HepG2 (cell line): ENCODE measurements around the gene FAM83C. TPM values are rescaled to one million over a fixed set of nuclear protein-coding genes. Genes with fewer than 3 reads are reported as not detected.

ENCODE experiments used
- AKAP8 ChIP-seq: sonication (generic); formaldehyde crosslinking; IDR thresholded peaks from 2 replicates; pipeline ENCODE4 v1.5.1; 2020; ENCODE audit warnings: mild to moderate bottlenecking, missing genetic modification reagents
- ATF1 ChIP-seq: IDR thresholded peaks from 2 replicates; pipeline ENCODE4 v1.6.1; 2016; ENCODE audit warnings: mild to moderate bottlenecking, control low read depth
- ATRX ChIP-seq: sonication (generic); formaldehyde crosslinking; IDR thresholded peaks from 2 replicates; pipeline ENCODE4 v1.4.0; 2020; ENCODE audit warnings: missing genetic modification reagents, borderline replicate concordance
- ESRRA ChIP-seq: sonication (generic); formaldehyde crosslinking; IDR thresholded peaks from 2 replicates; pipeline ENCODE4 v1.5.1; 2020; ENCODE audit warnings: mild to moderate bottlenecking, low read depth, missing genetic modification reagents
- FOXA3 ChIP-seq: IDR thresholded peaks from 2 replicates; pipeline ENCODE4 v1.6.1; 2016; ENCODE audit warnings: missing genetic modification reagents, missing compliant biosample characterization
- FOXC1 ChIP-seq: sonication (generic); formaldehyde crosslinking; IDR thresholded peaks from 2 replicates; pipeline ENCODE4 v1.8.0; 2022; ENCODE audit warnings: mild to moderate bottlenecking, missing genetic modification reagents, borderline replicate concordance
- GTF2F1 ChIP-seq: fragments of 150-350 bp; IDR thresholded peaks from 2 replicates; pipeline ENCODE4 v1.6.1; 2014; ENCODE audit warnings: low read length
- HDAC2 ChIP-seq: sonication (generic); formaldehyde crosslinking; IDR thresholded peaks from 2 replicates; pipeline ENCODE4 v1.4.0; 2020; ENCODE audit warnings: missing genetic modification reagents
- KAT8 ChIP-seq: IDR thresholded peaks from 2 replicates; pipeline ENCODE4 v1.6.1; 2016; ENCODE audit warnings: missing genetic modification reagents, missing compliant biosample characterization
- KLF11 ChIP-seq: IDR thresholded peaks from 2 replicates; pipeline ENCODE4 v1.6.1; 2016; ENCODE audit warnings: missing compliant biosample characterization
- NFKBIZ ChIP-seq: IDR thresholded peaks from 2 replicates; pipeline ENCODE4 v1.6.1; 2018; ENCODE audit warnings: missing genetic modification reagents, missing compliant biosample characterization
- NRL ChIP-seq: sonication (generic); formaldehyde crosslinking; IDR thresholded peaks from 2 replicates; pipeline ENCODE4 v1.5.0; 2020; ENCODE audit warnings: missing genetic modification reagents, mild to moderate bottlenecking, moderate library complexity, borderline replicate concordance
- RNF2 ChIP-seq: fragments of 450-650 bp; conservative IDR thresholded peaks from 2 replicates; pipeline ENCODE4 v1.6.1; 2016; ENCODE audit warnings: low read depth
- SAP130 ChIP-seq: IDR thresholded peaks from 2 replicates; pipeline ENCODE4 v1.6.1; 2016; ENCODE audit warnings: low read depth
- SIN3B ChIP-seq: fragments of 150-350 bp; IDR thresholded peaks from 2 replicates; pipeline ENCODE4 v1.6.1; 2014; ENCODE audit warnings: low read length
- SP4 ChIP-seq: sonication (generic); formaldehyde crosslinking; IDR thresholded peaks from 2 replicates; pipeline ENCODE4 v1.8.1; 2023; ENCODE audit warnings: mild to moderate bottlenecking, missing genetic modification reagents
- TSC22D2 ChIP-seq: sonication (generic); formaldehyde crosslinking; IDR thresholded peaks from 2 replicates; pipeline ENCODE4 v1.5.1; 2020; ENCODE audit warnings: missing genetic modification reagents, mild to moderate bottlenecking, borderline replicate concordance
- XRCC5 ChIP-seq: fragments of 200-400 bp; formaldehyde crosslinking; optimal IDR thresholded peaks from 2 replicates; pipeline ENCODE3; 2017; ENCODE audit warnings: mild to moderate bottlenecking, low read length
- YEATS2 ChIP-seq: sonication (generic); formaldehyde crosslinking; IDR thresholded peaks from 2 replicates; pipeline ENCODE4 v1.4.0; 2020; ENCODE audit warnings: missing genetic modification reagents, borderline replicate concordance
- ZNF224 ChIP-seq: sonication (generic); formaldehyde crosslinking; IDR thresholded peaks from 2 replicates; pipeline ENCODE4 v1.5.0; 2020; ENCODE audit warnings: mild to moderate bottlenecking, missing genetic modification reagents
- ZNF350 ChIP-seq: sonication (generic); formaldehyde crosslinking; IDR thresholded peaks from 2 replicates; pipeline ENCODE4 v1.4.0; 2020; ENCODE audit warnings: mild to moderate bottlenecking, low read depth, missing genetic modification reagents, borderline replicate concordance
- ZNF441 ChIP-seq: sonication (generic); formaldehyde crosslinking; IDR thresholded peaks from 2 replicates; pipeline ENCODE4 v1.7.0; 2021; ENCODE audit warnings: missing genetic modification reagents, borderline replicate concordance
- ZNF549 ChIP-seq: sonication (generic); formaldehyde crosslinking; IDR thresholded peaks from 2 replicates; pipeline ENCODE4 v1.5.0; 2020; ENCODE audit warnings: missing genetic modification reagents
- ZNF563 ChIP-seq: sonication (generic); formaldehyde crosslinking; IDR thresholded peaks from 2 replicates; pipeline ENCODE4 v1.8.0; 2022; ENCODE audit warnings: mild to moderate bottlenecking, moderate library complexity, missing genetic modification reagents
- ZNF605 ChIP-seq: sonication (generic); formaldehyde crosslinking; IDR thresholded peaks from 2 replicates; pipeline ENCODE4 v1.8.0; 2022; ENCODE audit warnings: mild to moderate bottlenecking, missing genetic modification reagents
- polyA plus RNA-seq, 8 experiments: library from polyadenylated mRNA; depleted of rRNA in 3 of 8; stranded (reverse) in 7 of 8; unstranded in 1 of 8; fragments of >200 nt; fragmentation: Illumina TruSeq in 4 of 8; extraction: Trizol in 4 of 8; gene quantifications; 2 replicates each; pipeline versions ENCODE4 v1.2.1 to v1.2.3, GENCODE V29; 2011 to 2016; ENCODE audit warnings: low read depth in 4 of 8, missing spikeins in 1 of 8, mixed read lengths in 1 of 8; ENCODE audit not compliant: insufficient read depth in 1 of 8
- total RNA-seq, 5 experiments: library from RNA; depleted of rRNA; stranded (reverse); fragments of >200 nt; fragmentation: Illumina TruSeq; extraction: Trizol; gene quantifications; 2 replicates each; pipeline ENCODE4 v1.2.3, GENCODE V29; 2016; ENCODE audit warnings: low read depth in 1 of 5
- TF ChIP-seq, protein P1 (sequence below): sonication (generic); formaldehyde crosslinking; IDR thresholded peaks from 2 replicates; pipeline ENCODE4 v1.5.0; 2020; ENCODE audit warnings: missing genetic modification reagents
- TF ChIP-seq, protein P2 (sequence below): sonication (generic); formaldehyde crosslinking; IDR thresholded peaks from 2 replicates; pipeline ENCODE4 v1.4.0; 2020; ENCODE audit warnings: missing genetic modification reagents, mild to moderate bottlenecking, borderline replicate concordance
- TF ChIP-seq, protein P3 (sequence below): sonication (generic); formaldehyde crosslinking; IDR thresholded peaks from 2 replicates; pipeline ENCODE4 v1.4.0; 2020; ENCODE audit warnings: mild to moderate bottlenecking, missing genetic modification reagents

FAM83C gene
- total and polyA plus RNA-seq, 2 of the 13 experiments (the other 11 are each of a cell fraction or from before 2014, with no cell fraction given), result 0.04 TPM; not detected in 1

GRCh38 chr20:35303735-35304491, 11.7 kb upstream of the FAM83C start (continued):
- no peak for TF ChIP-seq ZNF549 (CRISPR knock-in tag)
- TF ChIP-seq KAT8 (CRISPR knock-in tag), result peak; percentile 61; the same call in 1 of the 2 replicates
- TF ChIP-seq FOXA3, result peak; percentile 54
- TF ChIP-seq XRCC5, result peak; percentile 97
- TF ChIP-seq SP4 (CRISPR knock-in tag), result peak; percentile 39; the same call in 1 of the 2 replicates
- 0 out of 2 replicates have a peak, but pooled peaks have one; percentile 57 for TF ChIP-seq ZNF224 (CRISPR knock-in tag)
- TF ChIP-seq NRL (CRISPR knock-in tag), result peak; percentile 61; the same call in 1 of the 2 replicates
- TF ChIP-seq ZNF563 (CRISPR knock-in tag), result peak; percentile 59; the same call in 1 of the 2 replicates
- TF ChIP-seq, protein P1, sequence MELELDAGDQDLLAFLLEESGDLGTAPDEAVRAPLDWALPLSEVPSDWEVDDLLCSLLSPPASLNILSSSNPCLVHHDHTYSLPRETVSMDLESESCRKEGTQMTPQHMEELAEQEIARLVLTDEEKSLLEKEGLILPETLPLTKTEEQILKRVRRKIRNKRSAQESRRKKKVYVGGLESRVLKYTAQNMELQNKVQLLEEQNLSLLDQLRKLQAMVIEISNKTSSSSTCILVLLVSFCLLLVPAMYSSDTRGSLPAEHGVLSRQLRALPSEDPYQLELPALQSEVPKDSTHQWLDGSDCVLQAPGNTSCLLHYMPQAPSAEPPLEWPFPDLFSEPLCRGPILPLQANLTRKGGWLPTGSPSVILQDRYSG, result no peak
- no peak for TF ChIP-seq ATF1 (CRISPR knock-in tag)
- peak; percentile 58 for TF ChIP-seq SAP130 (CRISPR knock-in tag)
- TF ChIP-seq GTF2F1, result 0 out of 2 replicates have a peak, but pooled peaks have one; percentile 51
- peak; percentile 78; the same call in 1 of the 2 replicates for TF ChIP-seq KLF11 (CRISPR knock-in tag)
- TF ChIP-seq ATRX (CRISPR knock-in tag), result peak; percentile 93; the same call in 1 of the 2 replicates
- TF ChIP-seq ZNF350 (CRISPR knock-in tag), result peak; percentile 75
- TF ChIP-seq, protein P2, sequence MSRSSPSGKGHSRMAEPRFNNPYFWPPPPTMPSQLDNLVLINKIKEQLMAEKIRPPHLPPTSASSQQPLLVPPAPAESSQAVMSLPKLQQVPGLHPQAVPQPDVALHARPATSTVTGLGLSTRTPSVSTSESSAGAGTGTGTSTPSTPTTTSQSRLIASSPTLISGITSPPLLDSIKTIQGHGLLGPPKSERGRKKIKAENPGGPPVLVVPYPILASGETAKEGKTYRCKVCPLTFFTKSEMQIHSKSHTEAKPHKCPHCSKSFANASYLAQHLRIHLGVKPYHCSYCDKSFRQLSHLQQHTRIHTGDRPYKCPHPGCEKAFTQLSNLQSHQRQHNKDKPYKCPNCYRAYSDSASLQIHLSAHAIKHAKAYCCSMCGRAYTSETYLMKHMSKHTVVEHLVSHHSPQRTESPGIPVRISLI, result peak; percentile 71; the same call in 1 of the 2 replicates
- no peak for TF ChIP-seq ESRRA
- TF ChIP-seq, protein P3, sequence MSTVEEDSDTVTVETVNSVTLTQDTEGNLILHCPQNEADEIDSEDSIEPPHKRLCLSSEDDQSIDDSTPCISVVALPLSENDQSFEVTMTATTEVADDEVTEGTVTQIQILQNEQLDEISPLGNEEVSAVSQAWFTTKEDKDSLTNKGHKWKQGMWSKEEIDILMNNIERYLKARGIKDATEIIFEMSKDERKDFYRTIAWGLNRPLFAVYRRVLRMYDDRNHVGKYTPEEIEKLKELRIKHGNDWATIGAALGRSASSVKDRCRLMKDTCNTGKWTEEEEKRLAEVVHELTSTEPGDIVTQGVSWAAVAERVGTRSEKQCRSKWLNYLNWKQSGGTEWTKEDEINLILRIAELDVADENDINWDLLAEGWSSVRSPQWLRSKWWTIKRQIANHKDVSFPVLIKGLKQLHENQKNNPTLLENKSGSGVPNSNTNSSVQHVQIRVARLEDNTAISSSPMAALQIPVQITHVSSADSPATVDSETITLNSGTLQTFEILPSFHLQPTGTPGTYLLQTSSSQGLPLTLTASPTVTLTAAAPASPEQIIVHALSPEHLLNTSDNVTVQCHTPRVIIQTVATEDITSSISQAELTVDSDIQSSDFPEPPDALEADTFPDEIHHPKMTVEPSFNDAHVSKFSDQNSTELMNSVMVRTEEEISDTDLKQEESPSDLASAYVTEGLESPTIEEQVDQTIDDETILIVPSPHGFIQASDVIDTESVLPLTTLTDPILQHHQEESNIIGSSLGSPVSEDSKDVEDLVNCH, result no peak
- no peak for TF ChIP-seq ZNF441 (CRISPR knock-in tag)
- peak; percentile 76; the same call in 1 of the 2 replicates for TF ChIP-seq YEATS2 (CRISPR knock-in tag)
- 0 out of 2 replicates have a peak, but pooled peaks have one; percentile 48 for TF ChIP-seq NFKBIZ (CRISPR knock-in tag)
- peak; percentile 90; the same call in 1 of the 2 replicates for TF ChIP-seq TSC22D2 (CRISPR knock-in tag)
- peak; percentile 48; the same call in 1 of the 2 replicates for TF ChIP-seq RNF2
- 0 out of 2 replicates have a peak, but pooled peaks have one; percentile 50 for TF ChIP-seq SIN3B
- 0 out of 2 replicates have a peak, but pooled peaks have one; percentile 44 for TF ChIP-seq AKAP8 (CRISPR knock-in tag)
- TF ChIP-seq FOXC1 (CRISPR knock-in tag), result 0 out of 2 replicates have a peak, but pooled peaks have one; percentile 32
- TF ChIP-seq ZNF605, result peak; percentile 89; the same call in 1 of the 2 replicates
- peak; percentile 58 for TF ChIP-seq HDAC2
